Medulla oblongata (tissue), 1 donor: ENCODE data around the gene YTHDF1.
"Not testable (repeated sequence)": the region's sequence is repeated elsewhere in the genome, so short reads cannot be mapped to it uniquely, and the experiment has no call there.

Experiments used
- DNase-seq: peaks from one replicate; pipeline ENCODE4 v3.0.0-alpha.2; 2015; ENCODE audit errors: extremely low spot score

The YTHDF1 gene

GRCh38 chr20:63226042-63226943 is 10.4 kb upstream of the YTHDF1 start:
- DNase-seq = no peak

DNA sequence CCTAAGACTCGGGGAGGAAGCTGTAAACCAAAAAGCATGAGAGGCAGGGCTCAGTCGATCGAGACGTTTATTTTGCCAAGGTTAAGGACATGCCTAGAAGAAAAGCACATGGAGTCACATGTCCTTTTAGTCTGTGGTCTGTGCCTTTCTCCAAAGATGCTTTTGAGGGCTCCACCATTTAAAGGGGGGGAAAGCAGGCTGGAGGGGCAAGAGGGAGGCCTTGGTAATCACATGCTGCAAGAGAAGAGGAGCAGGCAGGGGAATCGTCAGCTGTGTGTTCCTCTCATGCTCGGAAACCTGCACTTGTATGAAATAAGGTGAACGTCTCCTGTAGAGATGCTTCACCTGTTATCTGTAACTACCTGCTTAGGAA is 9.1 kb upstream of the YTHDF1 start:
- no peak for DNase-seq

- DNase-seq = peak; percentile 37
Measured at GRCh38 chr20:63224412-63225081, 8.6 kb upstream of the YTHDF1 start.

DNA sequence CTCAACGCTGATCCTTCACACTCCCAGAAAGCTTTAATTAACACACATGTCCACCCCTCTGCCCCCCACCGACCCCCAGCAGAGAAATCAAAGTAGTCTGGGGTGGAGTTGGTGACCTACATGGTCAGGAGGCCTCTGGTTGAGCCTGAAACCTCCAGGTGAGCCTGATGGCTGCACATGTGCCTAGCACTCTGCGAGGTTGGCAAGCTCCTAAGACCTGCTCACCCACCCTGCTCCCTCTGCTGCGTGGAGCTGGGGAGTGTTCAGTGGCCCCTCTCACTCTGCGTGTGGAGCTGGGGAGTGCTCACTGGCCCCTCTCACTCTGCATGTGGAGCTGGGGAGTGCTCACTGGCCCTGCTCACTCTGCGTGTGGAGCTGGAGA is 7.9 kb upstream of the YTHDF1 start:
- no peak for DNase-seq

- DNase-seq = peak; percentile 52
Measured at GRCh38 chr20:63223121-63223825, 7.3 kb upstream of the YTHDF1 start.

GRCh38 chr20:63222541-63222940 is 6.6 kb upstream of the YTHDF1 start:
- DNase-seq = no peak

DNA sequence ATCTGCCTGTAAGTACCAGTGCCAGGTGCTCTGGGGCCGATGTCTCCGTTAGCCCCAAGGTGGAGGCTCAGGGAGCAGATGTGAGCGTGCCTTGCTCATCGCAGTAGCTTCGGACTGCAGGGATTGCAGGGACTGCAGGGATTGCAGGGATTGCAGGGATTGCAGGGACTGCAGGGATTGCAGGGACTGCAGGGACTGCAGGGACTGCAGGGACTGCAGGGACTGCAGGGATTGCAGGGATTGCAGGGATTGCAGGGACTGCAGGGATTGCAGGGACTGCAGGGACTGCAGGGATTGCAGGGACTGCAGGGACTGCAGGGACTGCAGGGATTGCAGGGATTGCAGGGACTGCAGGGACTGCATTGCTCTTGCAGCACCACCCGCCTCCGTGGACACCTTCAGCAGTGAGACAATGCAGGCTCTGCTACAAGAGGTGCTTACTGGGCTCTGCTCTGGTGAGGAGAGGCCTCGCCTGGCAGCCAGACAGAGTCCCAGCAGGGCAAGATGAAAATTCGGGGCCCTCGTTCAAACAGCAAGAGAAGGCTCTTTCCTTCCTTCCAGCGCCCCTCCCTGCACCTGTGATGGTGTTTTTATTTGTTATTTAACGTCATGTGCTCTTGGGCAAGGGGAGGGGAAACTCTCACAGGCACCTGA is 5.6 kb upstream of the YTHDF1 start:
- DNase-seq = not testable (repeated sequence)

DNA sequence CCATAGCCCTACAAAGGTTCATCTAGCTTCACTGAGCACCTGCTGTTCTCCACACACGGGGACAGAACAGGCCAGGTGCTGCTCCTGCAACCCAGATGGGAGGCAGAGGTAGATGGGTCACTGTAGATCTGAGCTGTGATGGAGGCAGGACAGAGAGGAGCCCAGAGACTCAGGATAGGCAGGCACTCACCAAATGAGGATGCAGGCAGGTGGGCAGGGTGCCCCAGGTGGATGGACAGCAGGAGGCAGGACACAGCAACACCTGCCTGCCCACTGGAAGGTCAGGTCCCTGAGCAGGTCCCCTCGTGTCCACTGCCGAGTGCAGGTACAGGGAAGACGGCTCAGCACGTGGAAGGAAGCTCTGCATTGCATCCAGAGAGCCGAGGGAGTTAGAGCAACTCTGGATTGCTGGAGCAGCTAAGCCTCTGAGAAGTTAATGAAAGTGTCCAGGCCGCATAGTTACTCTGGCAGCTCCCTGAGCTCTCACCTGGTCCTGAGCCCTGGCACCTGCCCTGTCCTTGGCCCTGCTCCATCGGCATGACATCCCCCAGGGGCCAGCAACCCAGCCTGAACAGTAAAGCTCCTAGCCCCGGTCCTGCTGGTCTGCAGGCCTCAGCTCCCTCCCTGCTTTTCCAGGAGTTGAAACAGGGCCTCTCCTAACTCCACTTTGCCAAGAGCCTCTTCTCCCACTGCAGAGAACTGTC is 4.9 kb upstream of the YTHDF1 start:
- DNase-seq = no peak

DNA sequence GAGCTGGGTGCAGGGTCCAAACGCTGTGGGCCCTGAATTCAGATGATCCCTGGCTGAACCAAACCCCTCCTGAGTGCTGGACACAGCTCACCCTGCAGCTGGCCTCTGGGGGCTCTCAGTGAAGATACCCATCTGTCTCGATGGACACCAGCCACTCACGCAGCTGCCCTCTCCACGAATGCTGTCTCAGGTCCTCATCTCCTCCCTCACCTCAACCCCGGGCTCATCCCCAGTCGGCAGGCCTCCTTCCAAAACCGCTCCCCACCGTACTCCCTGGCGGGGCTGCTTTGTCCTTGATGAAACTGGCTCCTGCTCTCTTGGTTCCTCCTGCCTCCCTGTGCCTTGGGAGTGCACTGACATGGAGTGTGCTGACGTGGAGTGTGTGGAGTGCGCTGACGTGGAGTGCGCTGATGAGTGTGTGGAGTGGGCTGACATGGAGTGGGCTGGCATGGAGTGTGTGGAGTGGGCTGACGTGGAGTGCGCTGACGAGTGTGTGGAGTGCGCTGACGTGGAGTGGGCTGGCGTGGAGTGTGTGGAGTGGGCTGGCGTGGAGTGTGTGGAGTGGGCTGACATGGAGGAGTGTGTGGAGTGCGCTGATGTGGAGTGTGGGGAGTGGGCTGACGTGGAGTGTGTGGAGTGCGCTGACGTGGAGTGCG is 4.1 kb upstream of the YTHDF1 start:
- DNase-seq = no peak

GRCh38 chr20:63219447-63219821 is 3.5 kb upstream of the YTHDF1 start:
- DNase-seq = no peak

DNA sequence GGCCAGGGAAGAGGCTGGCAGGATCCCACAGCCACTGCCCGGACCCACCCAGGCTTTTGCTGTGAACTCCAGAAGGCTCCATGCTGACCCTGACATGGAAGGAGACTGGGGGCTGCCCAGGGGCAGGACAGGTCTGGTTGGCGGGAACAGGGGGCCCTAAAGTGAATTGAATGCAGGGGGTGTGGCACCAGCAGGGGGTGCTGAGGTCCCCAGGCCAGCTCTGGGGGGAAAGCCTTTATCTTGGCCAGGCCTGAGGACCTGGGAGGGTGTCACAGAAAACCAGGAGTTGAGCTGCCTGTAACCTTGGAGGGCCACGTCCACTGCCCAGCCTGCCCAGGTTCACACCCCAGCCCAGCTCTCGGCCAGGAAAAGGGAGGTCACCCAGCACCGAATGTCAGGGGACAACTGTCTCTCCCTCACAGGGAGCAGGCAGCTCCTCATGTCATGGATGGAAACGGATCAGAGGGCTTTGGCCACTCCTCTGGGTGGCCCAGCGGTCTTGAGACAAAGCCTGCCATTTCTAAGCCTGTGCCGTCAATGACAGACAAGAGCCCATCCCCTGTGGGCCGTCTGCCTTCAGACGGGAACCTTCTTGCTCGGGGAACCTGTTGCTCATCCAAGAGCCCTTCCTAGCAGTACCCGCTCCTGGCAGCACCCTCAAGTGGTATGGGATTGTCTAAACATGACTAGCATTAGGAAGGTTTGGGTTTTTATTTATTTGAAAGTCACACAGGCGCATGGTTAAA is 2.9 kb upstream of the YTHDF1 start:
- DNase-seq = no peak

DNA sequence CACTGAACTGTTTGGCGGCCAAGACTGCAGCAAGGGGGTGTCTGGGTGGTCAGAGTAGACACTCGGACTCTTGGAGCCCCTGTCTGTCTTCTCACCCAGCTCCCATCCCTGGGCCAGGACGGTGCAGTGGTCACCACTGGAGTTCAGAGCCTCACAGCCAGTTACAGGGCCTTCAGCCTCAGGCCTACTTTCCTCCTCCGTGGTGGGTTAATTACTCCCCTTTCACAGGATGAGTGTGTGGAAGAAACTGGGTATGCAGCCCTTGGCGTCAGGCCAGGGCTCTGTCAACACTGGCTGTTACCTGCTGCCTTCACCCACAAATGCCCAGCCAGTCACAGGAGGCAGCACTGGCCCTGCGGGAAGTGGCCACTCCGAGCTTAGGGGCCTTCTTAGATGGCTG is 1.8 kb upstream of the YTHDF1 start:
- DNase-seq = no peak

DNA sequence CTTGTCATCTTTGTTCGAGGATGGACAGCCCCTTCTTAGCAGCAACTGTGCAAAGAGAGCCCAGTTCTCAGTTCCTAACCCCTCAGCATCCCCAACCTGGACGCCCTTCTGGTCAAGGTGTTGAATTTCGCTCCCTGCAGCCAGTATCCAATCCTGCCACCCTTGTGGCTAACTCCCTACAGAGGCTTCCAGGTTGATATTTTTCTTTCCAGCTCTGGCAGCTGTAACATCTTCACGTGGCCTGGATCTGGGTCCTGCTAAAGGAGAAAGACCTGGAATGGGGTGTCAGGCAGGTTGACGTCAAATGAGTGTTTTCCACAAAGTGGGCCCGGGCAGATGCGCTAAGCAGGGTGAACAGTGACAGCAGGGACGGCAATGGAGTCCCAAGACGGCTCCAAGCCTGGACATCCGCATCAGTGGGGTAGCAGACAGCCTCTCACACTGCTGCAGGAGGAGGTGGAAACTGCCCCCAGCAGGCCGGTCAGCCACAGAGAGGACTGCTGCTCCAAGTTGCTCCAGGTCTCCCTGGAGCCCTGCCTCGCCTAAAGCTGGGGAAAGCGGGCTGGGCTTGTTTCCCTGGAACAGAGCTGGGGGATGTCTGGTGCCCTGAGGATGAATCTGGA is 1.0 kb upstream of the YTHDF1 start:
- no peak for DNase-seq

- DNase-seq = no peak
Measured at GRCh38 chr20:63215101-63216040, 560 bp downstream of the YTHDF1 start.

GRCh38 chr20:63214514-63214913 is 1.4 kb downstream of the YTHDF1 start:
- DNase-seq = no peak

DNA sequence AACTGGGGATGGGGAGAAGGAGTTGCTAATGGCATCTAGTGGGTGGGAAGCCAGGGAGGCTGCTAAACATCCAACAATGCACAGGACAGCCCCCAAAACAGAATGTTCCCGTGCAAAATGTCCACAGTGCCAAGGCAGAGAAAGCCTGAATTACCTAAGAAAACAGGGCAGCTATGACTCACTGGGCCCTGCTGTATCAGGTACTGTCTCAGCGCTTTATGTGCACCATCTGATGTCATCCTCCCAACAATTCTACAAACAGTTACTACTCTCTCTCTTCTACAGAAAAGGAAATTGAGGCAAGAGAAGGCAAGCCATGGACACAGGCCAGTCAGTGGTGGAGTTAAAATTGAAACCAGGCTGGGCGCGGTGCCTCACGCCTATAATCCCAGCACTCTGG is 3.1 kb downstream of the YTHDF1 start:
- DNase-seq = no peak

DNA sequence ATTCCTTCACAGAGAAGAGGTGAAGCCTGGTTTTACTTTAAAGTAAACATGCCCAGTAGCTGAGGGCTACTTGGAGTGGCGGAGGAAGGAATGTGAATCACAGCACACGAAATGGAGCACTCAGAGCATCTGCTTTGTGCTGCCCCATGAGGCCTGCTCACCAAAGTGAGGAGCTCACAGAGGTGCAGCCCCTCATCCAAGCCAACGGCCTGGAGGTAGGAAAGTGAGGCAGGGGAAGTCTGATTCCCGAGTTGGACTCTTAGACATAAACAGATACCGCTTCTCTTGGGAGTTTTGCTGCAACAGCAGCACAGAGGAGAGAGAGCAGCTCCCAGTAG is 3.6 kb downstream of the YTHDF1 start:
- no peak for DNase-seq

- no peak for DNase-seq
Measured at GRCh38 chr20:63210011-63210605, 5.8 kb downstream of the YTHDF1 start.
